Stimulated activated CD8-positive, alpha-beta memory T cell treated with anti-CD3 and anti-CD28 coated beads, Interleukin-4, amount 100 ng/mL, for 24 hours (primary cell): ENCODE measurements around the gene CSTPP1.

Experiments used
- DNase-seq: peaks from one replicate; pipeline ENCODE4 v3.0.0-alpha.2; 2020; ENCODE audit warnings: low read depth

CSTPP1 gene

DNA sequence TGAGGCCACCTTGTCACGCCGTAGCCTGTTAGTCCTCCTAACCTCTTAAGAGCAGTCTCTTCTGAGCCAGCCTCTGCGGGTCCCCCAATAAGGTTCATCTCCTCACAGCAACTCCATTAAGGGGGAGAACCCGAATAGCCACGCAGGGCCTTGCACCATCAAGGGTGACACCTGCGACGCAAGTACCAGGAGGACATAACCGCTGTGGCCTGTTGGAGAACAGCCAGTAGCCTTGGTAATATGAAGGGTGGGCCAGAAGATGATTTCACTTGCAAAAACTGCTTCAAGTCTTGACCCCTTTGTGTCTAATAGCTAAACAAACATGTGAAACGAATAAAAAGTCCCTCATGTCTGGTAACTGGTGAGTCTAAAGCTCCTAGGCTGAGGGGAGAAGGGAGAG is 225.3 kb downstream of the CSTPP1 start:
- no peak for DNase-seq

GRCh38 chr11:47162426-47162825 is 225.9 kb downstream of the CSTPP1 start:
- DNase-seq = no peak

DNA sequence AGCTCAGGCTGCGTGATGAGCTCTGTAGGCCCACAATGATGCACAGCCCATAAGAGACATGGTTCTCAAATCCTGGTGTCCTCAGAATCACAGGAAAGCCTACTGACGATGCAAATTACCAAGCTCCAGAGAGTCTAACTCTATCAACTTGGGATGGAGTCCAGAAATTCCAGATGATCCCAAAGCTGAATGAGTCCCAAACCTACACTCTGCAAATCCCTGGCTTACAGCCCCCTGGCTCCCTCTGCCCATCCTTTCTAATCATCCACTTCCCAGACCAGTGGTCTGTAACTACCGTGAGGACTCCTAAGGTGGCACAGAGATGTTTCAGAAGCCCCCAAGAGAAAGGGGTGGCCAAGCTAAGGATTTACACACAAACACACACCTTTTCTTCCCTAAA is 226.6 kb downstream of the CSTPP1 start:
- DNase-seq = no peak

DNA sequence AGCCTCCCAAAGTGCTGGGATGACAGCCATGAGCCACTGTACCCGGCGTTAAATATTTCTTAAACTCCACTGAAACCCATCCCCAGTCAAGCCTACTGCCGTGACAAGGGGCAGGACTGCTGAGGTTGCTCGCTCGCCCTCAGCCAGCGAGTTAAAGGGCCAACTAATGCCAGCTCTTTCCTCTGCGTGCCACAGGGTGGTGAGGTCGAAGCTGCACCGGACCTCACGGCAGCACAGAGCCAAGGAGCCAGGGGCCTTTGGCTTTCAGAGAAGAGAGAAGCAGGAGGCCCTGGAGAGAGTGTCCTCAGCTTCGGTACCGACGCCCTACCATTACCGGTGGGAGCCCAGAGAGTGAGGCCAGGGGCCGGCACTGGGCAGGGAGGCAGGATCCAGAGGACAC is 227.3 kb downstream of the CSTPP1 start:
- no peak for DNase-seq

DNA sequence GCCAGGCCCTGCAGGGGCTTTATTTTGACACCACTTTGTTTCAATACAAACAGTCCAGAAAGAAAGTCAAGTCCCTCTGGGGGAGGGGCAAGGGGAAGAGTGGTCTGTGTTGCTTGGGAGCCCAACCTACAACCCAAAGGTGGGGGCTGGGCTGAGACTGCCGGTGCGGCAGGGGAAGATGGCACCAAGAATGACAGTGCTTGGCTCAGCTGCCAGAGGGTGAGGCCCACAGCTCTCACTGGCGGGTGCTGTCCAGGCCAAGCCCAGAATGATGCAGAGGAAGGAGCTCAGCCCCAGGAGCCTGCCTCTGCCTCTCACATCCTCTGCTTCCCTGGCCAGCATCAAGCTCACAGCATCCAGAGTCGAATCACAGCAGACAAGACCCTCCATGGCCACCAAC is 227.8 kb downstream of the CSTPP1 start:
- DNase-seq = no peak

DNA sequence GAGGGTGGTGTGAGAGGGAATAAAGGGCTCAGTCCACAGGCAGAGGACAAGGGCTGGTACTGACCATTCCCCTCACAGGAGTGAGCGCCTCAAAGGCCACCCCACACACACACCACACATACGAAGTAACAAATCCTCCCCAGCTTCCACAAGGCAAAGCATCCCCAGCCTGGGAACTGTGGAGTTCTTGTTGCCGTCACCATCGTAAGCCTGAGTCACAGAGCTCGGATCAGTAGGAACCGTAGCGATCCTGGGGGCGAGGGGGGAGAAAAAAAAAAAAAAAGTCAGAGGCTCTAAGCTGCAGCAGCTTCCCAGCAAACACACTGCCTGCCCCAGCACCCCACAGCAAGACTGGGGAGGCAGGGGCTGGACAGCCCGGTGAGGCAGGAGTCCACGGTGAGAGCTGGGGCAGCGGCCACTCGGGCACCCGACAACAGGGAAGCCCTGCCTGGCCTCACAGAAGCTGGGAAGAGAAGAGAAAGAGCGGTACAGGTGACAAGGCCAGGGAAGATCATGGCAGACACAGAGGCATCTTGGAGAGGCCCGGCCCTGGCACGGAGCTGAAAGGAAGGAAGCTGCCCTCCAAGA is 228.8 kb downstream of the CSTPP1 start:
- DNase-seq = no peak

- no peak for DNase-seq
Observed at GRCh38 chr11:47166368-47166767, 229.8 kb downstream of the CSTPP1 start.

DNA sequence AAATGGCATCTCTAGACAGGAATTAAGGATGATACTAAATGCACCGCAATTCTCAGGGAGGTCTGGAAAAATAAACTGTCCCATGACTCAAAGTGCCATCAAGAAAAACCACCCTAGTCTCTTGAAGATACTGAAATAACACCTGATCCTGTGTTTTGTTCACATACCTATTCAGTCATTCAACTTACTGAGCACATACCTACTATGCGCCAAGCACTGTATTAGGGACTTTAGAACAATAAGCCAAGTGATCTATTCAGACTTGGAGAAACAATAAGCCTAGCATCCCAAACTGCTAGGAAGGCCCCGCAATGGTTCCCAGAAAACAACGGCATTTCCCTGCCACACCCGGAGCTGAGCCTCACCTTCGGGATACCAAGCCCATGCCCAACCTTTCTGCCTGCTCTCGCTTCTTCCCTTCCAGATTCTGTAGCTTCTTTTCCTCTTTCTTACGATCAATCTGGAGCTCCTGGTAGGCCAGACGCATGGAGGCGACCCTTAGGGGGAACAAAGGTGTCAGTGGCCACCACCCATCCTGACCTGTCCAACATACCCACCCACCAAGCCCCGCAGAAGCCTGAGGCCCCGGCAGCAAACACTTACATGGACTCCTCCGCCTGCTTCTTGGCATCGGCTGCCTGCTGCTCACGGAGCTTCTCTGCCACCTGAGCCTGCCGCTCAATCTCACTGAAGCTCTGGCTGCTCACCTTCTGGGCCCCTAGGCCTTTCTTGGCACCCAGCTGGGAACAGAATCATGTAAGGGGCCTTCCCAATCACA is 234.7 kb downstream of the CSTPP1 start:
- no peak for DNase-seq

GRCh38 chr11:47171856-47172255 is 235.3 kb downstream of the CSTPP1 start:
- no peak for DNase-seq

DNA sequence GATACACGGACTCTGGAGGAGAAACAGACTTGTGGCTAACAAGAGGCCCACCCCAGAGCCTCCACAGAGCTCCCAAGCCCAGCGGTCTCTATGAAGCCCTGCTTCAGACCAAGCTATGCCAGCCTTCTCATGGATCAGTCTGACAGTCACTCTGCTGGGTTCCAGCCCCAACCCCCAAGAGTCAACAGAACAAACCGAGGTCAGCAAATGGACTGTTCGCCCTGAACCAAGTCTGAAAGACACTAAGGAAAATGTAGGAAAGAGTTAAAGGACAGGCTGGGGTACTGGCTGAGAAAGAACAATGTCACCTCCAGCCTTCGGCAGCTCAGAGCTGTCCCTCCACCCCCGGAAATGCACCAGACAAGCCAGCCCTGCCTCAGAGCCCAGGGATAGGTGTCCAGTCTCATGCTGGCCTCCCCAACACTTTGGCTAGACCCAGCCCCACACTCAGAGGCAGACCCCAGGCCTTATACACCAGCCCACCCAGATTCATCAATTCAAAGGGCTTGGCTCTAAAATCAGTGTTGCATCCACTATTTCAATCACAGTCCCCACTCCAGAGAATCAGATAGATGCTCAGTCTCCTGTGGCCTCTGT is 236.3 kb downstream of the CSTPP1 start:
- DNase-seq = no peak

DNA sequence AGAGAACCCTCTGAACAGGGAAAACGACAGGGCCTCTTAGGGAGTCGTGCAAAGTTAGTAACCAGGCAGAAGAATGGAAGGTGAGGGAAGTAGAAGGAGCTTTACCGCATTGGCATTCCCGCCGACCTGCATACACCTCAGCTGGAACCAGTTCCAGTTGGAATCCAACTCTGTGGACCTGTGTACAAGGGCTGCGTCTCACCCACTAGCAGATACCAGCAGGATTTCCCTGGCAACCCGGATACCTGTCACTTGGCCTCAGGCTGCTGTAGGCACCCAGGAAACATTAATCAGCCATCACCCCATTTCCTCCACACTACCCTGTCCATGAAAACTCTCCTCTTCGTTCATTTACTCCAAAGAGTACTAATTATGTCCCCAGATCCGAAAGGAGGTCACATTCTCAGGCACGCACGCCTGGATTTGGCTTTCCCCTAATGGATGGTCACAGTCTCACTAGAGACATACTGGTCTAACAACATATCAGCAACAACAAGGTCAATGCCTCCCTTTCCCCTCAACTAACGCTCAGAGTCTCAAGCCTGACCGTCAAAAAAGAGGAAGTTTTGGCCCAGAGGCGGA is 239.3 kb downstream of the CSTPP1 start:
- DNase-seq = no peak

DNA sequence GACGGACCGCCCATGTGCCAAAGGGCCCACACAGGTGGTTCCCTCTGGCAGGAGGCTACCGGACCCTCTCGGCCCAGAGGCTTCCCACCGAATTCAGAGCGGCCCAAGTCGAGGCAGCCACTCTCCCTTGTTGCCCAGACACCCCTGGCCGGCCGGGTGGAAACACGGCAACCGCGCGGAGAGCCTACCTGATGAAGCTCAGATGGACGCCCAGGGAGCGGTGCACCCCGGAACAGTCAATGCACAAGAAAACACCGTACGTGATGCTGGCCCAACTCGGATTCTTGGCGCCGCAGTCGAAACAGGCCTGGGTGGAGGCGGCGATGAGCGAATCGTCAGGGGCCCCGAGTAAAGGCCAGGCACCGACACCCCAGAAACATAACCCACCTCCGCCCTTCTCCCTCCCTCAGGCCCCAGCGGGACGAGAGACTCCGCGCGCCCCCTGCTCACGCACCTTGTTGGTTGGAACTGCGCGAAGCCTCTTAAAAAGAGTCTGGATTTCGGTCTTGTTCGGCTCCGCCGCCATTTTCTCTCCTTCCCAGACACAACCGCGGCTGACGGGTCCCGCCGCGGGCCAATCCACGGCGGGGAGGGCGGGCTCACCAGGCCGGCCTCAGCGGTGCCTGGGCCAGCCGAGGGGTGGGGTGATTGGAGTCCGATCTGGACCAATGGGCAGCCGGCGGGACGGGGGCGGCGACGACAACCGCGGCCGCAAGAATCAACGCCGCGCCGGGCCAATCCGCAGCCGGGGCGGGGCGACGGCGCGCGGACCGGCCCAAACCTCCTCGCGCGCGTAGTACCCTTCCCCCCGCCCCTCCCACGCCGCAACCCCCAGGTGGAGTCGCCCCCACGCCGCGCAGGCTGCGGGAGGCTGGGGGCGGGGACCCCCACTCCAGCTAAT is 240.0 kb downstream of the CSTPP1 start, which contains the start of gene ARFGAP2:
Gene ARFGAP2, minus strand, starts transcription at position 552 of the 901 bp plus-strand sequence. Its CDS starts 26 bp downstream, at position 526.
- peak; percentile 95 for DNase-seq

- DNase-seq = peak; percentile 46
Observed at GRCh38 chr11:47177229-47177845, 240.8 kb downstream of the CSTPP1 start.

DNA sequence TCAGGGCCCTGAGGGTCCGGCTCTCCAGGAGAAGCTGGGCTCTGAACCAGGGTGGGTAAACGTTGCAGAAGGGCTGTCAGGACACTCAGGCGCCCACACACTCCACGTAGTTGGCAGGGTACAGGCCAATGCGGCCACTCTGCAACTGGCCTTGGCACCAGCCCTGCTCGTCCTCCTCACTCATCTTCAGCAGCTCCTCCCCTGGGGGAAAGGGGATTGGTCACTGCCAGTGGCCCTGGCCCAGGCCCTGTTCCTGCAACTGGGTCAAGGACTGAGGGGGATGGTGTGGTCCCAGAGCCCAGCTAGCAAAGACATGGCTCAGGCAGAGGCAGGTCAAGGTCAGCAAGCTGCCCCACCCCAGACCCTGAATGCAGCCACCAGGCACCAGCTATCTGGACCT is 241.3 kb downstream of the CSTPP1 start:
- no peak for DNase-seq

DNA sequence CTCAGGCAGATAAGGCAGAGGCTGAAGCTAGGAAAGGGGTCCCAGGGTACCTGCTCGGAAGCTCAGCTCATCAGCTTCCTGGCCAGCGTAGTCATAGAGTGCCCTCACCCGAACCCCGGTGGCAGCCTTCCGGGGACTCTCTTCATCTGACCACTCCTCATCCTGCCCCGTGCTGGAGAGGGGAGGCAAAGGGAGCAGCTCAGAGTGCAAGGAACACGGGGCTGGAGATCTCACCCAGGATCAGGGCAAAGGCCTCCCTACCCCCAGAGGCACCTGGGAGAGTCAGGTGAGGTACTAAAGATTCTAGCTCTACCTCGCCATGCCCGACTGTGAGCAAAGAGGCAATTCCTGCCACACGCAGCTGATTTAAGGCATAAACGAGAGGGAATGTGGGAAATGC is 241.8 kb downstream of the CSTPP1 start:
- no peak for DNase-seq

- no peak for DNase-seq
Observed at GRCh38 chr11:47178737-47179654, 242.4 kb downstream of the CSTPP1 start.

DNA sequence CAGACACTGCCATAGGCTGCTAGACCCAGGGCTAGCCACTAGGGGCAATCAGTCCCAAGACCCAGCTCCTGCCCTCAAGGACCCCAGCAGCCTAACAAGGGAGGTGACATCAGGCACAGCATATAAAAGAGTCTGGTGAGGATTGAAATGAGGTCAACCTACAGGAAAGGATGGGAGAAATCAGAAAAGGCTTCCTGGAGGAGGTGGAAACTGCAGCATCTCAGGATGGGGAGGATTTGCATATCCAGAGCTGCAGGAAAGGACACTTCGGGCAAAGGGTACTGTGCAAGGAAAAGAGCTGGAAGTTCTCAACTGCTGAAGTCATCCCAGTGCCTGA is 243.1 kb downstream of the CSTPP1 start:
- DNase-seq = no peak

- DNase-seq = no peak
Observed at GRCh38 chr11:47180006-47180787, 243.6 kb downstream of the CSTPP1 start.

GRCh38 chr11:47181271-47181670 is 244.7 kb downstream of the CSTPP1 start:
- DNase-seq = no peak

DNA sequence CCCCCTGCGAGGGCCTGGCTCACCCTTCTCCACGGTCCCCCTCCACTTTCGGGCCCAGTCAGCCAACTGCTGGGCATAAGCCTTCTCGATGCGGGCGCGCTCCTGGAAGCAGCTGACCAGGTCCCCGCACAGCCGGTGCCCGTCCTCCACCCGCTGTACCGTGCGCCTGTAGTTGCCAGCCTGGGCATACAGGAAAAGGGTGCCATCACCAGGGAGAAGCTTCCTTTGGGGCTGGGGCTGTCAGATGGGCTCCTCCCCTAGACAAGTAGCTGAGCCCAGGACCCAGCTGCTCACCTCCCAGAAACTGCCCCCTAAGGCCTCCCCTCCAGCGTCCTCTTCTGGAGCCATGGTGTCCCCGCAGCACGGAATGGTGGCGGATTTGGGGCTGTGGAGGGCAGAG is 245.8 kb downstream of the CSTPP1 start:
- DNase-seq = no peak
